Gastrocnemius medialis (tissue), 4 donors: Measurements from ENCODE around the gene RGS7BP. TPM values are rescaled to one million over a fixed set of nuclear protein-coding genes. Genes with fewer than 3 reads are reported as not detected.
A peak's percentile ranks its signal among the peaks of the same experiment; 100 is the strongest.

Experiments
- ATAC-seq, 2 donors: fragments of 150-250 bp; one replicate each; pipeline ENCODE4 v1.9.1; 2016
- DNase-seq, 2 donors: peaks; one replicate each; pipeline ENCODE4 v3.0.0-alpha.2; 2019
- H3K27ac ChIP-seq, 4 donors: fragments of 200-600 bp; sonication (generic); 1 replicate in 1 of 4; 2 replicates in 3 of 4; pipeline ENCODE4 v1.5.1; 2016 to 2018; ENCODE audit warnings: mild to moderate bottlenecking in 2 of 4, moderate library complexity in 1 of 4
- H3K27me3 ChIP-seq, 3 donors: fragments of 200-600 bp; sonication (generic) in 2 of 3; 1 replicate in 1 of 3; 2 replicates in 2 of 3; pipeline versions ENCODE4 v1.5.1 to v1.6.0; 2016 to 2019; ENCODE audit warnings: mild to moderate bottlenecking in 1 of 3, moderate library complexity in 1 of 3
- H3K36me3 ChIP-seq, 2 donors: fragments of 200-600 bp; sonication (generic) in 1 of 2; one replicate each; pipeline ENCODE4 v1.5.1; 2017 to 2018
- H3K4me1 ChIP-seq, 2 donors: fragments of 200-600 bp; sonication (generic) in 1 of 2; one replicate each; pipeline ENCODE4 v1.5.1; 2016 to 2017; ENCODE audit warnings: mild to moderate bottlenecking in 2 of 2
- H3K4me3 ChIP-seq, 4 donors: fragments of 200-600 bp; sonication (generic) in 3 of 4; 1 replicate in 1 of 4; 2 replicates in 3 of 4; pipeline ENCODE4 v1.5.1; 2016 to 2019; ENCODE audit warnings: mild to moderate bottlenecking in 2 of 4
- H3K9me3 ChIP-seq, 3 donors: fragments of 200-600 bp; sonication (generic) in 2 of 3; 1 replicate in 1 of 3; 2 replicates in 2 of 3; pipeline ENCODE4 v1.5.1; 2016 to 2019
- POLR2A ChIP-seq, 2 donors: fragments of 450-650 bp; IDR thresholded peaks; one replicate each; pipeline ENCODE4 v1.6.1; 2017; ENCODE audit warnings: antibody characterized with exemption in 2 of 2, mild to moderate bottlenecking in 2 of 2, moderate library complexity in 2 of 2
- in situ Hi-C, 4 donors: fragments of 200-750 bp; cut with MboI; loops; one replicate each; pipeline versions ENCODE4 v1.15.0 to v1.8.0; 2017; ENCODE audit warnings: low sequenced_read_pairs in 4 of 4
- intact Hi-C: fragments of 100-400 bp; cut with DNase I; formaldehyde crosslinking; loops from one replicate; pipeline ENCODE4 v1.15.1; 2023; ENCODE audit warnings: low total_unique reads
- total RNA-seq, 4 donors: library from RNA; depleted of rRNA; stranded (reverse); fragments of >200 nt; gene quantifications; one replicate each; pipeline versions ENCODE4 v1.1.0 to v1.2.3, GENCODE V29; 2016
- TF ChIP-seq, protein P1 (sequence below), 5 experiments: fragments of 450-650 bp in 3 of 5; fragments of 200-600 bp in 2 of 5; sonication (generic) in 2 of 5; IDR thresholded peaks in 4 of 5; conservative IDR thresholded peaks in 1 of 5; 1 replicate in 4 of 5; 2 replicates in 1 of 5; pipeline ENCODE4 v1.5.1; 2016 to 2019; ENCODE audit warnings: antibody characterized with exemption in 5 of 5, mild to moderate bottlenecking in 3 of 5, moderate library complexity in 3 of 5

RGS7BP gene
- total RNA-seq, 4 donors from 2014 or later = 0.10 to 0.86 (median 0.47) TPM

DNA sequence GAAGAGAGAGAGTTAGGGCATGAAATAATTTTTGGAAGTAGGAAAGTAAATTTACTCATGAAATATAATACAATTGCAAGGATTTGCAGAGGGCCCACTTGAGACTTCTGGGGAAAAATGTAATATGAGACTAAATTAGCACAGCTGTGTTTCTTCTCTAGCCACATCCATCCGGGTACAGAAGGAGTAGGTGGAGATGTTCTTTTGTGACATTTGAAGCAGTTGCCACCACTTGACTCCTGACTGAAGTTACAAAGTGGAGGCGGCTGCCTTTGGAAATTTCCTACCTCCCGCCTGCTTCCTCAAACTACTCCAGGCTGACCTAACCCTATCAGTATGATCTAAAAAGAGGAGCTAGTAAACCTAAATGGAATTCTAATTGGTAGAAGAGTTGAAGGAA is 126.4 kb downstream of the RGS7BP start:
- no peaks in the 10 kb centered on the region for H3K27me3 ChIP-seq
- DNase-seq = no peak
- H3K9me3 ChIP-seq = no peaks in the 10 kb centered on the region
- no peaks in the 10 kb centered on the region for H3K4me1 ChIP-seq
- in situ Hi-C loops (loop anchor here in 3 of 4 donors (5.0 to 25.0 kb wide), 2 partner anchors 155 to 855 kb away; partner anchors contain the start of gene ADAMTS6 (in 2 of the 3)), intact Hi-C loops (no loop called here)
- no peak overlapping the region for H3K4me3 ChIP-seq
- peak in 1 of 2 donors; percentile 46 for ATAC-seq
- H3K36me3 ChIP-seq = no peaks in the 10 kb centered on the region
- TF ChIP-seq POLR2A (IDR thresholded peaks at IDR 0.05) = no peak
- TF ChIP-seq, protein P1, sequence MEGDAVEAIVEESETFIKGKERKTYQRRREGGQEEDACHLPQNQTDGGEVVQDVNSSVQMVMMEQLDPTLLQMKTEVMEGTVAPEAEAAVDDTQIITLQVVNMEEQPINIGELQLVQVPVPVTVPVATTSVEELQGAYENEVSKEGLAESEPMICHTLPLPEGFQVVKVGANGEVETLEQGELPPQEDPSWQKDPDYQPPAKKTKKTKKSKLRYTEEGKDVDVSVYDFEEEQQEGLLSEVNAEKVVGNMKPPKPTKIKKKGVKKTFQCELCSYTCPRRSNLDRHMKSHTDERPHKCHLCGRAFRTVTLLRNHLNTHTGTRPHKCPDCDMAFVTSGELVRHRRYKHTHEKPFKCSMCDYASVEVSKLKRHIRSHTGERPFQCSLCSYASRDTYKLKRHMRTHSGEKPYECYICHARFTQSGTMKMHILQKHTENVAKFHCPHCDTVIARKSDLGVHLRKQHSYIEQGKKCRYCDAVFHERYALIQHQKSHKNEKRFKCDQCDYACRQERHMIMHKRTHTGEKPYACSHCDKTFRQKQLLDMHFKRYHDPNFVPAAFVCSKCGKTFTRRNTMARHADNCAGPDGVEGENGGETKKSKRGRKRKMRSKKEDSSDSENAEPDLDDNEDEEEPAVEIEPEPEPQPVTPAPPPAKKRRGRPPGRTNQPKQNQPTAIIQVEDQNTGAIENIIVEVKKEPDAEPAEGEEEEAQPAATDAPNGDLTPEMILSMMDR (IDR thresholded peaks at IDR 0.05 in 4 of 5, conservative IDR thresholded peaks at IDR 0.05 in 1 of 5) = no peak
- no peak overlapping the region for H3K27ac ChIP-seq

DNA sequence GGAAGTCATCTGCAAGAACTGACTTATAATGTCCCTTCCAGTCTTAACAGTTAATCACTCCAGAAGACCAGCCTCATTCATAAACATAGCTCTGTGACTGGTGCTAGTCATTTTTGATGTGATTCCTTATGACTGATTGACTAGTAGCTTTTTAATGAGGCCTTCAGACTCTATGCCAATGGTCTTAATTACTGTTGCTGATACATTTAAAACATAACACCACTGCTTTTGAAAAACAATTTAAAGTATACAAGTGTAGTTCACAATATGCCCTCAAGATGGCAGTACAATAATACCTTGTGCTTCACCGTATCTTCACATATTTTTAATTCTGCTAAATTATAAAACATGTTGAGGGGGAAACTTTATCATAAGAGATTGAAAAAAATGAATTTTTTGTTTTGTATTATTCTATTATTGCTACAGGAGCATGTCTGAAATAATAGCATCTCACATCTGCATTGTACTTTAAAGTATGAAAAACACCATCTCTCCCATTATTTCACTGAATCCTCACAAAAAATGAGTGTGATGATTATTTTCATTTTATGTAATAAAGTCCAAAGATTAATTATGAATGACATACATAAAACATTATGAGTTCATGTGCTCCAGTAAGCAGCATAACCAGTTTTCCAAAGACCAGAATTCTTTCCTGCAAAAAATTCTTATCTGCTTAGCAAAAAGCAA is 129.3 kb downstream of the RGS7BP start:
- H3K9me3 ChIP-seq = no peaks in the 10 kb centered on the region
- H3K4me1 ChIP-seq = no peaks in the 10 kb centered on the region
- H3K4me3 ChIP-seq = no peak overlapping the region
- no peak for TF ChIP-seq POLR2A (IDR thresholded peaks at IDR 0.05)
- TF ChIP-seq, protein P1 (IDR thresholded peaks at IDR 0.05 in 4 of 5, conservative IDR thresholded peaks at IDR 0.05 in 1 of 5) = peak; percentile 51 to 78 (median 70)
- in situ Hi-C loops (loop anchor here (5.0 to 25.0 kb wide), 3 partner anchors 147 to 852 kb away; partner anchors contain the start of gene ADAMTS6 (in 2 of the 4)), intact Hi-C loops (loop anchor here (1.0 to 5.0 kb wide), 3 partner anchors 132 to 848 kb away; partner anchors contain the start of genes CWC27 and SREK1IP1)
- no peak overlapping the region for H3K27ac ChIP-seq
- H3K27me3 ChIP-seq = no peaks in the 10 kb centered on the region
- ATAC-seq (peak in 1 of 2 donors; percentile 44), DNase-seq (no peak)
- H3K36me3 ChIP-seq = no peaks in the 10 kb centered on the region

DNA sequence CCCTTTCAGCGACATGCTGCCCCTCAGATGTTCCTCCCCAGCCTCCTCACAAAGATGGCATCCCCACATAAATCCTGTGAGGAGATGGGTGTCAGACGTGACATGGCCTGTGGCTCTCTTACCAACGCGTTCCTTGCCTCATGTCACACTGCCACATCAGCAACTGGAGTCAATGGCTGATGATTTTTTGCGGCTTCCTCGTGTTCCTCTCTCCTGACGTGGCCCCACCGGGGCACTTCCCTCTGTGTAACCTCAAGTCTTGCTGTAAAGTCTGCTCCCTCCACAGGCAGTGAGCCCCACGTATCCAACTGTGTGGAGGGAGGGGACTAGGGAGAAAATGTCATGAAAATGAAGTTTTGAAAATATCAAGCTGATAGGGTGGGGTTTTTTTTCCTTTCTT is 131.3 kb downstream of the RGS7BP start:
- intact Hi-C loops (loop anchor here (5.0 kb wide), 1 partner anchor 130 kb away; the partner anchor contains the start of genes CWC27 and SREK1IP1), in situ Hi-C loops (loop anchor here in 3 of 4 donors (5.0 to 25.0 kb wide), 2 partner anchors 145 to 850 kb away; partner anchors contain the start of gene ADAMTS6 (in 2 of the 3))
- DNase-seq = no peak
- no peak for TF ChIP-seq POLR2A (IDR thresholded peaks at IDR 0.05)
- TF ChIP-seq, protein P1 (IDR thresholded peaks at IDR 0.05 in 4 of 5, conservative IDR thresholded peaks at IDR 0.05 in 1 of 5) = no peak
- Histone ChIP-seq H3K27ac (no peak overlapping the region), H3K9me3 (no peaks in the 10 kb centered on the region), H3K36me3 (no peaks in the 10 kb centered on the region), H3K27me3 (no peaks in the 10 kb centered on the region), H3K4me3 (no peak overlapping the region), H3K4me1 (no peaks in the 10 kb centered on the region)
- ATAC-seq = no peak

DNA sequence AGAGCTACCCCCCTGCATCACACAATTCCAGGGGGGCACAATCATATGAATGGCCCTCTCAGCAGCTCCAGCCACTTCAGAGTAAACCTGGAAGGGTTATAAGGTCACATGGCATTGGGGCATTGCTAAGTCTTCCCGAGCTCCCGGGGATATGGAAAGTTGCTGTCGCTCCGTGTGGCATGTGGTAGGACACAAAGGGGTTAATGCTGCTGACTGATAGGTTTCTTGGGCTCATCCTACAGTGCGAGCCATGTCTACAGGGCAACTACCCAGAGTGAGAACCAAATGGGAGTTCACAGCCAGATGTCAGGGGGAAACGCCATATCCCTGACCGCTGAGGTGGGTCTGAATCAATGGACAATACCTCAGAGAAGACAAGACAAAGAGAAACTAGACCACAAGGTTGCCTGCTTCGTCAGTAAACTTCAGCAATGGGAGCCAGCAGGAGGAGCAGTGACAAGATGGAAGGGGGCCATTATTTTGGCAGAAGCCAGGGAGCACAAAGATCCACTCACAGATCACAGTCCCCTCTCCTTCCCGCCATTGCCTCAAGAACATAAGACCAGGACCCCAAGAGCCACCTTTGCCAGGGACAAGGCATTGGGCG is 132.1 kb downstream of the RGS7BP start:
- no peak overlapping the region for H3K27ac ChIP-seq
- H3K9me3 ChIP-seq = no peaks in the 10 kb centered on the region
- no peak for TF ChIP-seq POLR2A (IDR thresholded peaks at IDR 0.05)
- TF ChIP-seq, protein P1 (IDR thresholded peaks at IDR 0.05 in 4 of 5, conservative IDR thresholded peaks at IDR 0.05 in 1 of 5) = no peak
- H3K4me1 ChIP-seq = no peaks in the 10 kb centered on the region
- no peak for DNase-seq
- no peak for ATAC-seq
- in situ Hi-C loops = loop anchor here in 3 of 4 donors (5.0 to 25.0 kb wide), 2 partner anchors 144 to 849 kb away; partner anchors contain the start of gene ADAMTS6 (in 2 of the 3)
- no peak overlapping the region for H3K4me3 ChIP-seq
- intact Hi-C loops = loop anchor here (5.0 kb wide), 1 partner anchor 129 kb away; the partner anchor contains the start of genes CWC27 and SREK1IP1
- no peaks in the 10 kb centered on the region for H3K27me3 ChIP-seq
- no peaks in the 10 kb centered on the region for H3K36me3 ChIP-seq
